Smooth muscle cell (in vitro differentiated cells): ENCODE measurements around the gene SPATA31D1. TPM values are rescaled to one million over a fixed set of nuclear protein-coding genes. Genes with fewer than 3 reads are reported as not detected.

ENCODE experiments used
- DNase-seq: peaks from one replicate; lab custom pipeline; 2025; ENCODE audit not compliant: unreplicated experiment; lab: John Stamatoyannopoulos, UW
- H2AFZ ChIP-seq: fragments of 200-600 bp; sonication (generic); 2 replicates; pipeline ENCODE4 v1.6.0; 2016; ENCODE audit warnings: antibody characterized with exemption, low read depth, mild to moderate bottlenecking
- H3F3A ChIP-seq: fragments of 200-600 bp; sonication (generic); 2 replicates; pipeline ENCODE4 v1.6.0; 2017; ENCODE audit warnings: antibody characterized with exemption, low read depth
- H3K27ac ChIP-seq: fragments of 200-600 bp; sonication (generic); 2 replicates; pipeline ENCODE4 v1.5.1; 2016; ENCODE audit warnings: low read depth, mild to moderate bottlenecking
- H3K27me3 ChIP-seq: fragments of 200-600 bp; sonication (generic); 2 replicates; pipeline ENCODE4 v1.6.1; 2016; ENCODE audit warnings: low read depth, mild to moderate bottlenecking
- H3K36me3 ChIP-seq: fragments of 200-600 bp; sonication (generic); 2 replicates; pipeline ENCODE4 v1.5.1; 2016; ENCODE audit warnings: low read depth
- H3K4me1 ChIP-seq: fragments of 200-600 bp; sonication (generic); 2 replicates; pipeline ENCODE4 v1.5.1; 2016; ENCODE audit warnings: low read depth
- H3K4me2 ChIP-seq: fragments of 200-600 bp; sonication (generic); 2 replicates; pipeline ENCODE4 v1.6.0; 2016; ENCODE audit warnings: mild to moderate bottlenecking
- H3K4me3 ChIP-seq: fragments of 200-600 bp; sonication (generic); 2 replicates; pipeline ENCODE4 v1.5.1; 2016; ENCODE audit warnings: mild to moderate bottlenecking
- H3K79me2 ChIP-seq: fragments of 200-600 bp; sonication (generic); 2 replicates; pipeline ENCODE4 v1.6.0; 2016; ENCODE audit warnings: low read depth, mild to moderate bottlenecking
- H3K9ac ChIP-seq: fragments of 200-600 bp; sonication (generic); 2 replicates; pipeline ENCODE4 v1.6.0; 2016; ENCODE audit warnings: low read depth
- H3K9me3 ChIP-seq: fragments of 200-600 bp; sonication (generic); replicated peaks from 2 replicates; pipeline ENCODE4 v1.5.1; 2016; ENCODE audit warnings: low read depth
- H4K20me1 ChIP-seq: fragments of 200-600 bp; sonication (generic); 2 replicates; pipeline ENCODE4 v1.6.0; 2016; ENCODE audit warnings: low read depth
- CTCF ChIP-seq: fragments of 200-600 bp; sonication (generic); IDR thresholded peaks from 2 replicates; pipeline ENCODE4 v1.5.1; 2017; ENCODE audit warnings: borderline replicate concordance, mild to moderate bottlenecking, antibody characterized with exemption; ENCODE audit not compliant: insufficient read depth, poor library complexity, severe bottlenecking
- WGBS: methylation state at CpG from one replicate; pipeline ENCODE4 v1.1.7; 2016; ENCODE audit warnings: low lambda C conversion rate; 5-methylcytosine and 5-hydroxymethylcytosine counted together
- polyA plus RNA-seq: library from polyadenylated mRNA; unstranded; fragments of >200 nt; fragmentation: Nextera tagmentation; extraction: Ambion mirVana; gene quantifications from 2 replicates; pipeline ENCODE4 v1.2.1, GENCODE V29; 2016
- total RNA-seq: library from RNA; depleted of rRNA; stranded (reverse); fragments of >200 nt; gene quantifications from 2 replicates; pipeline ENCODE4 v1.2.3, GENCODE V29; 2014

The SPATA31D1 gene
- total and polyA plus RNA-seq, 2 experiments from 2014 or later: not detected

GRCh38 chr9:81993656-81994055 is 5.1 kb downstream of the SPATA31D1 start:
- Histone ChIP-seq H3K4me3 (no peak overlapping the region), H4K20me1 (no peaks in the 10 kb centered on the region), H3F3A (no peaks in the 10 kb centered on the region), H3K27me3 (no peaks in the 10 kb centered on the region), H3K27ac (no peak overlapping the region), H3K4me2 (no peak overlapping the region), H3K4me1 (no peaks in the 10 kb centered on the region), H3K9ac (no peak overlapping the region), H3K36me3 (no peaks in the 10 kb centered on the region), H3K9me3 (no peaks in the 10 kb centered on the region), H2AFZ (no peak overlapping the region), H3K79me2 (no peaks in the 10 kb centered on the region)
- DNase-seq: no peak
- WGBS: 88% methylated on average over 5 of the region's 5 CpGs
- no peak for TF ChIP-seq CTCF

GRCh38 chr9:81999806-82000205 is 11.2 kb downstream of the SPATA31D1 start:
- Histone ChIP-seq H3K9me3 (no peaks in the 10 kb centered on the region), H2AFZ (no peak overlapping the region), H3K27me3 (no peaks in the 10 kb centered on the region), H3K79me2 (no peaks in the 10 kb centered on the region), H3K4me2 (no peak overlapping the region), H3K36me3 (no peaks in the 10 kb centered on the region), H3K4me1 (no peaks in the 10 kb centered on the region), H4K20me1 (no peaks in the 10 kb centered on the region), H3K27ac (no peak overlapping the region), H3K4me3 (no peak overlapping the region), H3K9ac (no peak overlapping the region), H3F3A (no peaks in the 10 kb centered on the region)
- DNase-seq: no peak
- TF ChIP-seq CTCF: no peak

GRCh38 chr9:82010711-82011110 is 22.1 kb downstream of the SPATA31D1 start:
- H3F3A ChIP-seq: no peaks in the 10 kb centered on the region
- no peak overlapping the region for H3K9ac ChIP-seq
- no peak overlapping the region for H3K4me2 ChIP-seq
- WGBS: 93% methylated on average over 1 of the region's 1 CpG
- no peak overlapping the region for H2AFZ ChIP-seq
- H3K36me3 ChIP-seq: no peaks in the 10 kb centered on the region
- H4K20me1 ChIP-seq: no peaks in the 10 kb centered on the region
- no peak for DNase-seq
- H3K4me1 ChIP-seq: peaks cover 6% of the 10 kb centered on the region
- H3K4me3 ChIP-seq: no peak overlapping the region
- H3K9me3 ChIP-seq: no peaks in the 10 kb centered on the region
- no peaks in the 10 kb centered on the region for H3K79me2 ChIP-seq
- no peak overlapping the region for H3K27ac ChIP-seq
- no peak for TF ChIP-seq CTCF
- no peaks in the 10 kb centered on the region for H3K27me3 ChIP-seq

GRCh38 chr9:82011133-82011532 is 22.6 kb downstream of the SPATA31D1 start:
- Histone ChIP-seq H3F3A (no peaks in the 10 kb centered on the region), H3K27me3 (no peaks in the 10 kb centered on the region), H3K27ac (no peak overlapping the region), H4K20me1 (no peaks in the 10 kb centered on the region), H3K36me3 (no peaks in the 10 kb centered on the region), H3K4me3 (no peak overlapping the region), H3K9ac (no peak overlapping the region), H3K4me1 (peaks cover 6% of the 10 kb centered on the region), H3K9me3 (no peaks in the 10 kb centered on the region), H2AFZ (no peak overlapping the region), H3K79me2 (no peaks in the 10 kb centered on the region), H3K4me2 (no peak overlapping the region)
- WGBS: 86% methylated on average over 3 of the region's 3 CpGs
- TF ChIP-seq CTCF: no peak
- no peak for DNase-seq
